Renal cortical epithelial cell (primary cell): ENCODE results near the gene XAGE3. TPM values are rescaled to one million over a fixed set of nuclear protein-coding genes. Genes with fewer than 3 reads are reported as not detected.
A peak's percentile ranks its signal among the peaks of the same experiment; 100 is the strongest.
"Not testable (repeated sequence)": the region's sequence is repeated elsewhere in the genome, so short reads cannot be mapped to it uniquely, and the experiment has no call there.

Experiments
- DNase-seq: peaks from one replicate; pipeline ENCODE4 v3.0.0-alpha.2; 2011; ENCODE audit warnings: low read depth
- total RNA-seq: library from RNA; depleted of rRNA; stranded (reverse); fragments of >200 nt; gene quantifications from 2 replicates; pipeline ENCODE4 v1.2.3, GENCODE V29; 2014

XAGE3 gene
- total RNA-seq, result not detected in 2 replicates

GRCh38 chrX:52867610-52868348 lies at the start of gene XAGE3:
TSS of gene XAGE3 (minus strand) at chrX:52868083. CDS start at chrX:52867133, 950 bp downstream.
- no peak for DNase-seq

- not testable (repeated sequence) for DNase-seq
Measured at GRCh38 chrX:52914704-52915103, 46.8 kb upstream of the XAGE3 start.

GRCh38 chrX:52913681-52914080 lies 45.8 kb upstream of the XAGE3 start:
- not testable (repeated sequence) for DNase-seq

- not testable (repeated sequence) for DNase-seq
Measured at GRCh38 chrX:52909313-52909969, 41.6 kb upstream of the XAGE3 start.

- DNase-seq, result not testable (repeated sequence)
Measured at GRCh38 chrX:52907900-52908299, 40.0 kb upstream of the XAGE3 start.

- DNase-seq, result not testable (repeated sequence)
Measured at GRCh38 chrX:52907137-52907536, 39.3 kb upstream of the XAGE3 start.

GRCh38 chrX:52906072-52906471 lies 38.2 kb upstream of the XAGE3 start:
- not testable (repeated sequence) for DNase-seq

- not testable (repeated sequence) for DNase-seq
Measured at GRCh38 chrX:52905531-52905930, 37.6 kb upstream of the XAGE3 start.

- not testable (repeated sequence) for DNase-seq
Measured at GRCh38 chrX:52896855-52897709, 29.2 kb upstream of the XAGE3 start, which contains the start of gene FAM156B. TSS of gene FAM156B (plus strand) at chrX:52897330. CDS start at chrX:52907226, 9,896 bp downstream.

- not testable (repeated sequence) for DNase-seq
Measured at GRCh38 chrX:52896438-52896837, 28.6 kb upstream of the XAGE3 start.

- DNase-seq, result not testable (repeated sequence)
Measured at GRCh38 chrX:52888090-52888489, 20.2 kb upstream of the XAGE3 start.

- not testable (repeated sequence) for DNase-seq
Measured at GRCh38 chrX:52887459-52887858, 19.6 kb upstream of the XAGE3 start.

GRCh38 chrX:52876386-52876785 lies 8.5 kb upstream of the XAGE3 start:
- DNase-seq, result not testable (repeated sequence)

GRCh38 chrX:52875436-52875835 lies 7.6 kb upstream of the XAGE3 start:
- not testable (repeated sequence) for DNase-seq

- no peak for DNase-seq
Measured at GRCh38 chrX:52874661-52875060, 6.8 kb upstream of the XAGE3 start.

GRCh38 chrX:52873825-52874224 lies 5.9 kb upstream of the XAGE3 start:
- DNase-seq, result not testable (repeated sequence)

- DNase-seq, result peak; percentile 67
Measured at GRCh38 chrX:52870046-52870445, 2.2 kb upstream of the XAGE3 start.

GRCh38 chrX:52865343-52865998 lies 2.4 kb downstream of the XAGE3 start:
- DNase-seq, result peak; percentile 42

GRCh38 chrX:52856991-52857525 lies 10.8 kb downstream of the XAGE3 start:
- DNase-seq, result peak; percentile 82

- DNase-seq, result peak; percentile 59
Measured at GRCh38 chrX:52852110-52852860, 15.6 kb downstream of the XAGE3 start.
